HG03159 (cell line): ENCODE data around the gene KIF1A.
"Not testable (repeated sequence)": the region's sequence is repeated elsewhere in the genome, so short reads cannot be mapped to it uniquely, and the experiment has no call there.

Source experiments
- ATAC-seq: cut with Tn5 transposase; IDR thresholded peaks from one replicate; pipeline ENCODE4 v1.9.1; 2021; ENCODE audit warnings: mild to moderate bottlenecking, moderate library complexity; ENCODE audit not compliant: unreplicated experiment

The KIF1A gene

DNA sequence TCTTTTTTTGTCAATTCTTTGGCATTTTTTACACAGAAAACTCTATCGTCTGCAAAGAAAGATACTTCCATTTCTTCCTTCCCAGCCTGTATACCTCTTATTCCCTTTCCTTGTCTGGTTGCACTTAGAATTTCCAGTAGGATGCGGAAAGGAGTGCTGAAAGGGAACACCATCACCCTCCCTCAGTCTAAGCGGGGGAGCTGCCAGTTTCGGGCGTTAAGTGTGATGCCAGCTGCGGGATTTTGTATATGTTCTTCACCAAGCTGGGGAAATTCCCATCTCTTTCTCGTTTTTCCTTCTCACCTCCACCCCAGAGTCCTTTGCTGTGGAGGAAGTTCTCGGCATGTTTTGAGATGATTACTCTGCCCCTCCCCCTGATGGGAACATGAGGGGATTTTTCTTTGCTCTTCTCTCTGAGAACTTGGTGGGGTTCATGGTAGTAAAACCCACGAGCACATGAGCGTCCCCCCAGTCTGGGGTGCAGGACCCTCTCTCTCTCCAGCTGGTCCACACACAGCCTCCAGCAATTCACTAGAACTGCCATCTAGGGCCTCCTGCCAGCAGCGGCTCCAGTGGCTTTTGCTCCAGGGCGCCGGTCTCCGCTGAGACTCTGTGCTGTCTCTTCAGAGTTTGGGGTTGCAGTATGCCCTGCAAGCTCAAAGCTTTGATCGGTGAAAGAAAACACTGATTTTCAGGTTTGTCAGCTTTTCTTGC, 112.8 kb downstream of the KIF1A start:
- no peak for ATAC-seq

DNA sequence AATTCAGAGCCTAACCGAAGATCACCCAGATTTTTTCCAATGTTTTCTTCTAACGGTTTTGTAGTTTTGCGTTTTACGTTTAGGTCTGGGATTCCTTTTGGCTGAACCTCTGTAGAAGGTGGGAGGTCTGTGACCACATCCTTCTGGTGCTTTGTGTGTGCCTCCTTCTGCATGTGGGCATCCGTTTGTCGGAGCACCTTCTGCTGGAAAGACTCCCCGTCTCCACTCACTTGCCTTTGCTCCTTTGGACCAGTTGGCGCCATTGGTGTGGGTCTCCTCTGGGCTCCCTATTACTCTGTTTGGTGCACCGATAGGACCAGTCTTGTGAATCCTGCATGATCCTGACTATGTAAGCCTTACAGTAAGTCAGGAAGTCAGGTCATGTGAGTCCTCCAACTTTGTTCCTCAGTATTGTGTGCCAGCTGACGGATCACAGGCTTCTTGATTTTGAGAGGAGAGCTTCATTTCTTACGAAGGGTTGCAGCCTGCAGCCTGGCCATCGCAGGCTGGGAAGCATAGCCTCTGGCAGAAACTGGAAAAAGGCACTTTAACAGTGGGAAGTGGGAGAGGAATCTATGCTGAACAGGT, 114.7 kb downstream of the KIF1A start:
- ATAC-seq: no peak

DNA sequence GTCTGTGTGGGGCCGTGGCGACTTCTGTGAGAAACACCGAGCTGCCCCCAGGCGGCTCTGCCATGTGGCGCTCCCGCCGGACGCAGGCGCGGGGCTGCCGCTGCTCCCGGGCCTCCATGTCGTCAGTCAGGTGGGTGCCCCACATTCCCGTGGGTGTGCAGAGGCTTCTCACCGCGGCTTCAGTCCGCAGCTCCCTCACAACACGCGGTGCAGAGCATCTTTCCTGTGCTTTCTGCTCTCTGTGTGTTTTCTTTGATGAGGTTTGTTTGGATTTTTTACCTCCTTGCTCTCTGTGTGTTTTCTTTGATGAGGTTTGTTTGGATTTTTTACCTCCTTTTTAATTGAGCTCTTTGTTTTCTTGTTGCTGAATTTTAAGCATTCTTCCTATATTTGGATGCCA, 115.4 kb downstream of the KIF1A start:
- no peak for ATAC-seq

DNA sequence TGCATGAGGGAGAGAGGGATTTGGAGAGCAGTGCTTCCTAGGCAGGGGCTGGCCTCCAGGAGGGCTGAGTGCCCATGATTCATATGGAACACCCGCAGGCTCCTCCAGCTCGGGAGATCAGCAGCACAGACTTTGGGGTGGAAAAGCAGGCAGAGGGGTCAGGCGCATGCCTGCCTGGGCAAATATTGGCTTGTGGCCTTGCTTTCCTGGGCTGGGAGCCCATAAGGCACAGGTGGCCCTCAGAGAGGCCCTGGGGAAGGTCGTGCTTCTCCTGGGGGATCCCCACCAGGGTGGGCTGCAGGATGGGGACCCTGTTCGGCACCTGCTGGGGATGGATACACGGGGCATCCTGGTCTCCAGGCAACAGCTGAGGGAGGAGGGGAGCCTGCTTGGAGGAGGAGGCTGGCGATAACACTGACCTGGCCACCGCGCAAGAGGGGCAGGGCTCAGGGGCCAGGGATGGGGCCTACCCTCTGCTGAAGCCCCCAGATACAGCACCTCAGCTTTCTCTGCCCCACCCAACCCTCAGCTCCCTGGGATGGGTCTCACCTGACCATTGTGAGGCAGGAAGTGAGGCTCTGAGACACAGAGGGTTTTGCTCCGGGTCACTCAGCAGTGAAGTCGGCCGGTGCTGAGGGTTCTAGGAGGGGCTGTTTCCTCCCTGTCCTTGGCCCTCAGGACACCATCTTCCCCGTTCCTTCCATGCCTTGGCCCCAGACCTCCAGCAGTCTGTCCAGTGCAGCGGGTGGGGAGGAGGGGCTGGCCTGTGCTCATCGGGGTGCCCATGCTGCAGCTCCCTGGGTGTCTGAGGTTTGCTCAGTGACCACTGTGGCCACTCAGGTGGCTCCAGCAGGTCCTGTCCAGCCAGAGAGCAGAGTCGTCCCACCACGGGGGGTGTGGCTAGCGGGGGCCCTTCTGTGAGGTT, 116.3 kb downstream of the KIF1A start:
- no peak for ATAC-seq

- ATAC-seq: no peak
These were observed 117.4 kb downstream of the KIF1A start for GRCh38 chr2:240702640-240703011.

- no peak for ATAC-seq
These were observed 118.0 kb downstream of the KIF1A start for GRCh38 chr2:240701736-240702639.

DNA sequence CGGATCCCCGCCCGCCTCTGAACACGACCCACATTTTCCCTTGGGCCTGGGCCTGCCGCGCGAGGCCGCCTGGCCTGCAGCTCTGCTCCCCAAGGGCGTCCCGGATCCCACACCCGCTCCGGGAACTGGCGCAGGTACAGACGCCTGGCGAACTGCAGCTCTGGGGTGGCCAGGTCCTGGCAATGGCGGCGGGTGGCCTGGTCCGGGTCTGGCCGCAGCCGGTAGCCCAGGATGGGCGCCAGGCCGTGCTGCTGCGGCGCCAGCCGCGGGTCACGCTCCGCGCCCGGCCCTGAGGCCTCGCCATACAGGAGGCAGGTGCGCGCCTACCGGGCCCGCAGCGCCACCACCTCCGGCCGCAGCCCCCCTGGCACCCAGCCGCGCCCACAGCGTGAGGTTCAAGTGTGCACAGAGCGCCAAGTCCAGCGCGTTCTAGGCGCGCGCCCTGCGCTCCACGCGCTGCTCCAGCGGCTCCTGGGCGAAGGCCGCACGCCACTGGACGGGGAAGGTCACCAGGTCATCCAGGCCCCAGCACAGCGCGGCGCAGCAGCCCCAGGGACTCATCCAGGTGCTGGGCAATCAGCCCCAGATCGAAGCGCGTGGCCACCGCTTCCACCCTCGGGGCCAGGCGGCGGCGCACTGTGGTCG, 118.8 kb downstream of the KIF1A start:
- no peak for ATAC-seq

DNA sequence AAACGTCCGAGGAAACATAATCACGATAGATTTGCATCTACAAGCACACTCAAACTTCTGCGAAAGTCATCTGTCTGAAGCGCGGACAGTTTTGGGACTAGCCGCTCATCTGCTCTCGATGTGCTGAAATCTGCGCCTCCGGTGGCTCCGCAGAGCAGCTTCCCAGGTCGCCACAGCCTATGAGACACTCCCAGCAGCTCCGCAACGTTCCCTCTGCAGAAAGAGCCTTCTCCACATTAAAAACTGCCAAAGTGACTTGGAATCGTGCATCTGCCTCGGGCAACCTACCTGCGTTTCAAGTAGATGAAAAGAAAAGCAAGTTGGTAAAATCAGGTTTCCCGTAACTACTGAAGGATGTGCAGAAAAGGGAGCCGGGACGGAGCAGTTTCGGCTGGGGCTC, 119.4 kb downstream of the KIF1A start:
- ATAC-seq: not testable (repeated sequence)

DNA sequence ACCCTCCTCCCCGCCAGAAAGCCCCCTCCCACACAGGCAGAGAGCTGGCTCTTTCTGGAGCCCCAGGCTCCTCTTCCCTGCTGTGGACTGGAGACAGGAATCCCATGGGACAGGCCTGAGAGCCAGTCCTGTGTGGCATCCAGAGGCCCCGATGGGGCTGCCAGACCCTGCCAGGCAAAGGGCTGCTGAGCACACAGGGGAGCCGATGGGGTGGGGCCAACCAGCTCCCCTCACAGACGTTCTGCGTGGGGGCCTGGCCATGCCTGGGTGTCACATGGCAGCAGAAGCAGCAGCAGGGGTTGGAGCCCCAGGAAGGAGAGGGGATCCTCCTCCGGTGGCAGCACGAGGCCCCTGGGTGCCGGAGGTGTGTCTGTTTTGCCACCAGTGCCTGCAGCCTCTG, 120.2 kb downstream of the KIF1A start:
- not testable (repeated sequence) for ATAC-seq

GRCh38 chr2:240698852-240699561, 121.0 kb downstream of the KIF1A start:
- not testable (repeated sequence) for ATAC-seq

DNA sequence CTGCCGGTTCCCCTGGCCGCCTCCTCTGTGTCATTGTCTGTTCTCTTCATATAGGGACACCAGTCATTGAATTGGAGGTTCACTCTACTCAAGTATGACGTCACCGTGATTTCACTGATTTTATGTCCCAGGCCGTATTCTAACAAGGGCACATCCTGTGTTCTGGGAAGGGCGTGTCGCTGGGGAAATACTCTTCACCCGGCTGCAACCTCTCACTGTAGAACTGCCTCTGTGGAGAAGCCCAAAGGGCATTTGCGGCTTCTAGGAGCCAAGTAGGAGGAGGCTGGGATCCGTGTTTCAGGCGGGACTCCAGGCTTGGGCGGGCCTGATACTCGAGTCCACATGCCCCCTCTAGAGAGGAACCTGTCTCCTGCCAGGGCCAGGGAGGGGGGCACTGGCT, 123.5 kb downstream of the KIF1A start:
- ATAC-seq: not testable (repeated sequence)

DNA sequence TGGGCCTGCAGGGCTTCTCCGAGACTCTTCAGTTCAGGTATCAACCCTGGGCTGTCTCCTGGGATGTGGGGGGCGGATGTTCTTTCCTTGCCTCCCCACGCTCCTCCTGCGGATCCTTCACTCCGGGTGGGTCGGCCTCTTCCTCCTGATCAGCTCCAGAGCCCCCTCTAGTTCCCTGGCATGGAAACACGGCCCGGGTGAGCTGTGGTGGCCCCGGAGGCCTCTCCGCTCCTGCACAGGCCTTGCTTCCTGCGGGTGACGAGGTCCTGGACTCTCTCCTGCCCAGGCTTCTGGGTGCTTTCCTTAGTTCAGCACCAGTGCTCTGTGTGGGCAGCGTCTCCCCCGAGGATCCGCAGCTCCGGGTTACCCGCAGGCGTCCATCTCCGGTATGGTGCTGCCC, 124.4 kb downstream of the KIF1A start:
- ATAC-seq: not testable (repeated sequence)

DNA sequence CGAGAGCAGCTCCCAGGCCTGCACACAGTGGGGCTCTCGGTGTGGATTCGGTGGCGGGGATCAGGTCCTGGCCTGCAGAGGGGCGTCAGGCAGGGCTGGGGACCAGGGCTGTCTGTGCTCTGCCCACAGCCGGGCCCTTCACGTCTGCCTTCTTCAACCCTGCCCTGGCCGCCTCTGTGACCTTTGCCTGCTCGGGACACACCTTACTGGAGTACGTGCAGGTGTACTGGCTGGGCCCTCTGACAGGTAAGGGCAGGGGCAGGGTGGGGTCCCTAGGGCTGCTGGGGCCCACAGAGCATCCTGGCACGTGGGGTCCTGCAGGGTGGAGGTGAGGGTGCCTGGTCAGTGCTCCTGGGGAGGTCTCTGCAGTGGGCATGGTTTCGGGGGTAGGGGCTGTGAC, 125.7 kb downstream of the KIF1A start:
- ATAC-seq: not testable (repeated sequence)

DNA sequence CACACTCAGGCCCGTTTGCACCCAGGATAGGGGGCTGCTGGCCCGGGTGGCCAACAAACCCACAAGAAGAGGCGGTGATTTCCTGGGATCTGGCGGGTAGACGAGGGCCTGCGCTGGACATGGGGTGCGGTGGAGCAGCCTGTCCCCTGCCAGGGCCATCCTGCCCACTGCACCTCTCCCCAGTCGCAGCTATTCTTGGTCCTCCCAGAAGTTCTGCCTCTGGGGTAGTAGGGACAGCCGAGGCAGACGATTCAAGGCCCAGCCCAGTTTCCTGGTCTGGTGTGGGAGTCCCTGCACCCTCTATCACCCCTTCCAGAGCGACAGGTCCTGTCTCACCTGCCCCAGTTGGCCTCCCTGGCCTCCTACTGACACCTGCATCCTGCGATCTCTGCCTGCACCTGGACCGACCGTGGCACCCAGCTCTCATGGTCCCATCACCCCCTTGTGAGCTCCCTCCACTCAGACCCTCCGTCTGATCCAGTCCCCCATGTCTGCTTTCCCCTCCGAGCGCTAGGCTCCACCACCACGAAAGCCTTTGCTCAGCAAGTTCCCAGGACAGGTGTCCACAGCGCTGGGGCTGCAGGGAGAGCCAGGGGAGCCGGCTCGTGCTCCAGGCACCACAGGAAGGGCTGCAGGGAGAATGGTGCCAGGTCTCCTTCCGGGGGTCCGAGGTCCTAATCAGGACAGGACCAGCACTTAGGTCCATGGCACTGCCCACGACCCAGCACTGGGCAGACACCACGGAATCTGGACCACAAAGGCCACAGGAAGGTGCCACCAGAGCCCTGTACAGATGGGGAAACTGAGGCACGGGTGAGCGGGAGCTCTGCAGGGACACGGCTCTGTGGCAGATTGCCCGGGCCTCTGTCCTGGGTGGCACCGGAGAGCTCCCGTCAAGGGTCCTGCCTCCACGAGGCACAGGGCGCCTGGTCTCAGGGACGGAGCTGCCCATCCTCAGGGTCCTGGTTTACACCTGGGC, 127.1 kb downstream of the KIF1A start:
- ATAC-seq: not testable (repeated sequence)

DNA sequence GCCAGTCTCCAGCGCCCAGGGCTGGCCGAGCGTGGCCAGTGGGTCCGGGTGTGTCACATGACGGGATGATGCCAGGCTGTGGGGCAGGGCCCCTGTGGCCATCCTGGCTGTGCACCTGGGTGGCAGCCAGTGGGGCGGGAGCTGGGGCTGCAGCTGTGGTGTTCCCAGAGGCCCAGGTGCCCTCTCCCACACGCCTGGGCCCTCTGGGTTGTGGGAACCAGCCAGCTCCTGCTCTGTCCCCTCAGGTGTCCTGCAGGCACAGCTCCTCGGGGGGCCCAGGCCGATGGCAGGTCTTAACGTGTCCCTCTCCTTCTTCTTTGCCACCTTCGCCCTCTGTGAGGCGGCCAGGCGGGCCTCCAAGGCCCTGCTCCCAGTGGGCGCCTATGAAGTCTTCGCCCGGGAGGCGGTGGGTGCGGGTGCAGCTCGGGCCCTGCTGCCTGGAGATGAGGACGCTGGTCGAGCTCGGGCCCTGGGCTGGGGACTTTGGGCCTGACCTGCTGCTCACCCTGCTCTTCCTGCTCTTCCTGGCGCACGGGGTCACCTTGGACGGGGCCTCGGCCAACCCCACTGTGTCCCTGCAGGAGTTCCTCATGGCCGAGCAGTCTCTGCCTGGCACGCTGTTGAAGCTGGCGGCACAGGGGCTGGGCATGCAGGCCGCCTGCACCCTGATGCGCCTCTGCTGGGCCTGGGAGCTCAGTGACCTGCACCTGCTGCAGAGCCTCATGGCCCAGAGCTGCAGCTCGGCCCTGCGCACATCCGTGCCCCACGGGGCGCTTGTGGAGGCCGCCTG, 128.2 kb downstream of the KIF1A start, which contains the start of gene AQP12A:
Gene AQP12A (plus strand): TSS at position 236 of the 790 bp plus-strand sequence. CDS start 48 bp downstream, at position 284.
- ATAC-seq: not testable (repeated sequence)

DNA sequence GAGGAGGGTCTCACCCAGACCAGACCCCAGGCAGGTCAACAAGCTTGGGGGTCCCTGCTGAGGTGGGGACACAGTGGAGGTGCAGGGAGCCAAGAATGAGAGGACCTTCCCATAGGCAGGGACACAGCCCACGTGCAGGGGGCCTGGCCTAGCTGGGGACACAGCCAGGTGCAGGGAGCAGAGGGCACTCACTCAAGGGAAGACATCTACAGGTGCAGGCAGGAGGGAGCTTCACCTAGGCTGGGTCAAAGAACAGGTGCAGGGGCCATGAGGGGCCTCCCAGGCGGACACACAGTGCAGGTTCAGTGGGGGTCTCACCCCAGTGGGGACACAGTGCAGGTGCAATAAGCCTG, 129.0 kb downstream of the KIF1A start:
- not testable (repeated sequence) for ATAC-seq

DNA sequence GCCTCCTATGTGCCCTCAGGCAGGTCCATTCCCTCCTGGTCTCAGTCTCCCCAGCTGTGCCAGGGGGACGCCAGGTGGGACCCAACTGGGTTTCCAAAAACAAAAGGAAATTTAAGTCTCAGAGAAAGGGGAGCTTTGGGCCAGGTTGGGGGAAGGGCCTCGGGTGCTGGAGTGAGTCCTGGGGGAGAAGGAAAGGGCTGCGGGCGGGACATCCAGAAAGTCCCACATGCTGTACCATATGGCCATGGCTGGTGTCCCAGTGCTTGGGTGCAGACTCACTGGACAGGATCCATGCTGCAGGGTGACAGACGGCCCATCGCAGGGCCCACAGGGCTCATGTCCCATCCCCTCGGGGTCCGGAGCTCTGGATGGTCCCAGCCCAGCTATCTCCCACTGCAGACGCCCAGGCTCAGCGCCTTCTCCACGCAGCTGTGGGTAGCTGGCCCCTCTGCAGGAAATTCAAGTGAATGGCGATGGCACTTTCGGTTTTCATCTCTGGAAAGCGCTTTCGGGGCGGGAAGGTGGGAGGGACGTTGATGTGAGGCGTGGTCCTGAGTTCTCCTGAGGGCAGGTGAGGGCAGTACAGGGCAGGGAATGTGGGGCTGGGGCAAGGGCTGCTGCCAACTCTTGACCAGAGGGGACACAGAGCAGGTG, 129.5 kb downstream of the KIF1A start:
- not testable (repeated sequence) for ATAC-seq
